Thymus (tissue), 11 donors: Measurements from ENCODE around the gene FMNL2. TPM values are rescaled to one million over a fixed set of nuclear protein-coding genes. Genes with fewer than 3 reads are reported as not detected.

Experiments
- DNase-seq, 9 donors: peaks; one replicate each; pipeline ENCODE4 v3.0.0-alpha.2; 2013; ENCODE audit warnings: low spot score in 9 of 9, low read depth in 6 of 9, missing footprints in 1 of 9
- H3K27ac ChIP-seq, 2 donors: one replicate each; pipeline ENCODE4 v1.5.1; 2013; ENCODE audit warnings: control low read depth in 1 of 2, low read depth in 1 of 2, low read length in 1 of 2, mild to moderate bottlenecking in 1 of 2, moderate library complexity in 1 of 2
- H3K27me3 ChIP-seq, 2 donors: one replicate each; pipeline ENCODE4 v1.5.1; 2013; ENCODE audit warnings: low read length in 1 of 2; ENCODE audit not compliant: control insufficient read depth in 2 of 2, insufficient read depth in 1 of 2
- H3K36me3 ChIP-seq, 2 donors: one replicate each; pipeline ENCODE4 v1.5.1; 2013; ENCODE audit warnings: low read length in 1 of 2, mild to moderate bottlenecking in 1 of 2, moderate library complexity in 1 of 2; ENCODE audit not compliant: control insufficient read depth in 2 of 2, insufficient read depth in 2 of 2
- H3K4me1 ChIP-seq, 2 donors: one replicate each; pipeline ENCODE4 v1.5.1; 2013; ENCODE audit warnings: low read length in 2 of 2; ENCODE audit not compliant: control insufficient read depth in 2 of 2, insufficient read depth in 2 of 2
- H3K4me3 ChIP-seq, 2 donors: one replicate each; pipeline ENCODE4 v1.5.1; 2013; ENCODE audit warnings: low read length in 2 of 2, control low read depth in 1 of 2, mild to moderate bottlenecking in 1 of 2
- H3K9me3 ChIP-seq, 2 donors: one replicate each; pipeline ENCODE4 v1.5.1; 2013; ENCODE audit warnings: low read length in 1 of 2, mild to moderate bottlenecking in 1 of 2; ENCODE audit not compliant: control insufficient read depth in 2 of 2, insufficient read depth in 1 of 2
- WGBS: extraction: QIAGEN DNeasy Blood & Tissue Kit; methylation state at CpG from one replicate; pipeline ENCODE4 v1.1.7; 2013; 5-methylcytosine and 5-hydroxymethylcytosine counted together
- polyA plus RNA-seq: library from polyadenylated mRNA; stranded (reverse); fragments of 200-250 nt; gene quantifications from one replicate; pipeline ENCODE4 v1.2.3, GENCODE V29; 2013
- total RNA-seq: library from RNA; stranded (reverse); fragments of 120-200 nt; gene quantifications from one replicate; pipeline ENCODE4 v1.2.4, GENCODE V29; 2013
- donor health status: healthy.

Gene FMNL2
- total and polyA plus RNA-seq, 2 donors = 18.9 to 61.3 TPM

- H3K9me3 ChIP-seq = no peaks in the 10 kb centered on the region
- no peak for DNase-seq
- no peaks in the 10 kb centered on the region for H3K36me3 ChIP-seq
- H3K4me1 ChIP-seq = peaks cover 0 to 3% of the 10 kb centered on the region in 2 donors
- H3K27me3 ChIP-seq = no peaks in the 10 kb centered on the region
- no peak overlapping the region for H3K27ac ChIP-seq
- no peak overlapping the region for H3K4me3 ChIP-seq
- WGBS = 93% methylated on average over 5 of the region's 5 CpGs
Measured at GRCh38 chr2:152556506-152556905, 221.5 kb downstream of the FMNL2 start.

DNA sequence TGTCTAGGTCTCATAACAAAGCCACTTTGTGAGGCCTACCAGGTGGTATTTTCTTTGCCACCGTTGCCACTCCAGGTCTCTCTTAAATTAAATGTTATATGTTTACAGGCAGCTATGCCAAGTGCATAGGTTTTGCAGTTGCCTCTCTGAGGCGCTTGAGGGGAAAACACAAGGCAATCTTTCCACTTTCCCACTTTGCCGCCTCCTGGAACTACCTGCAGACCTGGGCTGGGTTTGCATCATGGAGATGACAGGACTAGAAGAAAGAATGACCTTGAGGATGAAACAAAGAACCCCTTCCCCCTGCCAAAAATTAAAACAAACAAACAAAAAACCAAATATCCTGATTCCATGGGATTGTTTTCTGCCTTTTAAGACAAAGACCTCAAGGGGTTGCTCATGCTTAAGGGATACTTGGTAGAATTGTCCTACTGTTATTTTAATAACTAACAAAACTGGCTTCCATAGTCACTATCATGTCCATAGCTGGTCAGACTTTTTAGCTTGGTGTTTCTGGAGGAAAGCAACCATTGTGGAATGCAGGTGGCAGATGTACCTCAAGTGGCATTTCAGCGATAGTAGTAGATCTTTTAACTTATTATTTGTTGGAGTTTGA, 222.4 kb downstream of the FMNL2 start:
- Histone ChIP-seq H3K27me3 (no peaks in the 10 kb centered on the region), H3K36me3 (no peaks in the 10 kb centered on the region), H3K9me3 (no peaks in the 10 kb centered on the region), H3K4me1 (peaks cover 0 to 3% of the 10 kb centered on the region in 2 donors), H3K27ac (no peak overlapping the region), H3K4me3 (no peak overlapping the region)
- DNase-seq = no peak
- WGBS = 95% methylated on average over 4 of the region's 4 CpGs

DNA sequence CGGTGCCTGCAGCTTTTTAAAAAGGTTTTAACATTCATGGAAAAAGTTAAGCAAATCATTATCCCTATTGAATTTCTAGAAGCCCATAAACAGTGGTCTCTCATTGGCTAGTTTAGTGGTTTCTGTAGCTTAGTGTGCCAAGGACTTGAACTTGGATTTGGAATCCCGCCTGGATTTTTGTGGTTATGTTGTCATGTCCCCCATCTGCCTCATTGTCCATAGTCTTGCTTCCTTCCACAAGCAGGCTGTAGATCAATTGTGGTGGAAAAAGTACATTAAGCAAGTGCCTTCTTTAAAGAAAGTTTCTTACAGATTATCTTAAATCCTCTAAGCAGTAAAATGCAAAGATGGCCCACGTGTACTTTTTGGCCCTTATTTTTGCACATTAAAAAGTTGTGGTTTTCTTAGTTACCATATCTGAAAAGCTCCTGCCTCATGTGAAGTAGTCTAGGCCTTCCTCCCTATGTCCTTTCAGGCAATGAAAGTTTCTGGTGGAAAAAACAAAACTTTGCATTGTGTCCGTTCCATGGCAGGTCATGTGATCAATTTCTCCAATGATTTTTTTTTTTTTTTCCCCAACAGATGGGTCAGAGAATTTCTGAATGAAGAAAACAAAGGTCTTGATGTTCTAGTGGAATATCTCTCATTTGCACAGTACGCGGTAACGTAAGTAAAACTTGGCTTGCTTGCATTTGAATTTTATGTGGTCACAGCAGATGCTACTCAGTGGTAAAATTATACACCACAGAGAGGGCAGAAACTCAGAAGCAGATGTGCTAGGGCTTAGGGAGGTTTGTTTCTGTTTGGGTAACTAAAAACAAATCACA, 223.4 kb downstream of the FMNL2 start:
- Histone ChIP-seq H3K4me3 (no peak overlapping the region), H3K27ac (no peak overlapping the region), H3K4me1 (peaks cover 0 to 3% of the 10 kb centered on the region in 2 donors), H3K36me3 (no peaks in the 10 kb centered on the region), H3K27me3 (no peaks in the 10 kb centered on the region), H3K9me3 (no peaks in the 10 kb centered on the region)
- 65% methylated on average over 7 of the region's 7 CpGs for WGBS
- DNase-seq = no peak

DNA sequence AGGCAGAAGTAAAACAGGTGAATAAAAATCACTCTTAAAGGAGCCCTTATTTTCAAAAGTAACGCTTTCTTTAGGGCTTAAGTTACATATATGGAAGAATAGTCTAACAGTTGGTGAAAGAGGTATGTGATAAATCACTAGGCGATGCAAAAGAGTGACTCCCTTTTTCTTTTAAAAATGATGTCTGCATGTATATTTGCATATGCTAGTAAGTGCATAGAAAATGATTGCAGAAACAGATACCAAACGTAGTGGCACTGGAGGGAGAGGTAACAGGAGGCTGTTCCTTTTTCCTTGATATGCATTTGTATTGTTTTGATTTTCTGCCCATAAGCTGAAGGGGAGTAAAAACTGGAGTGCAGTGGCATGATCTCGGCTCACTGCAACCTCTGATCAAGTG, 224.0 kb downstream of the FMNL2 start:
- H3K36me3 ChIP-seq = no peaks in the 10 kb centered on the region
- H3K27ac ChIP-seq = no peak overlapping the region
- H3K4me1 ChIP-seq = peaks cover 0 to 3% of the 10 kb centered on the region in 2 donors
- H3K27me3 ChIP-seq = no peaks in the 10 kb centered on the region
- no peaks in the 10 kb centered on the region for H3K9me3 ChIP-seq
- WGBS = 83% methylated on average over 4 of the region's 4 CpGs
- H3K4me3 ChIP-seq = no peak overlapping the region
- DNase-seq = no peak

DNA sequence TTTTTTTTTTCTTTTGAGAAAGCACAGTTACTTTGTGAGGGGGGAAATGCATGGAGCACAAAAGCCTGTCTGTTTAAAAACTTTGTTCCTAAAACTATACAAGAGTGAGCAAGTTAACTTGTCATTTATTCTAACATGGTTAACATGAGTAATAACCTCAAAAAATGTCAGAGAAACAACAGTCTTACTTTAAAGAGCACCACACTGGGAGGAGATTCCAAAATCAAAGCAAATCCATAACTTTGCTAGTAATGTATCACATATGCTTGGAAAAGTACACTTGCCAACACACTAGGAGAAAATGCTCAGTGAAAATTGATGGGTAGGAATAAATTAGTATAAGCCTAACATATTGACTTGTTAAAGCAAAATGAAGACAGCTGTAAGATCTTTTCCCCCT, 225.2 kb downstream of the FMNL2 start:
- Histone ChIP-seq H3K27me3 (no peaks in the 10 kb centered on the region), H3K4me1 (peaks cover 0 to 3% of the 10 kb centered on the region in 2 donors), H3K4me3 (no peak overlapping the region), H3K9me3 (no peaks in the 10 kb centered on the region), H3K36me3 (no peaks in the 10 kb centered on the region), H3K27ac (no peak overlapping the region)
- no peak for DNase-seq

- WGBS = 98% methylated on average over 6 of the region's 6 CpGs
- peaks cover 0 to 3% of the 10 kb centered on the region in 2 donors for H3K4me1 ChIP-seq
- H3K36me3 ChIP-seq = no peaks in the 10 kb centered on the region
- H3K27ac ChIP-seq = no peak overlapping the region
- no peak for DNase-seq
- H3K4me3 ChIP-seq = no peak overlapping the region
- H3K27me3 ChIP-seq = no peaks in the 10 kb centered on the region
- no peaks in the 10 kb centered on the region for H3K9me3 ChIP-seq
Measured at GRCh38 chr2:152560873-152561595, 226.1 kb downstream of the FMNL2 start.

DNA sequence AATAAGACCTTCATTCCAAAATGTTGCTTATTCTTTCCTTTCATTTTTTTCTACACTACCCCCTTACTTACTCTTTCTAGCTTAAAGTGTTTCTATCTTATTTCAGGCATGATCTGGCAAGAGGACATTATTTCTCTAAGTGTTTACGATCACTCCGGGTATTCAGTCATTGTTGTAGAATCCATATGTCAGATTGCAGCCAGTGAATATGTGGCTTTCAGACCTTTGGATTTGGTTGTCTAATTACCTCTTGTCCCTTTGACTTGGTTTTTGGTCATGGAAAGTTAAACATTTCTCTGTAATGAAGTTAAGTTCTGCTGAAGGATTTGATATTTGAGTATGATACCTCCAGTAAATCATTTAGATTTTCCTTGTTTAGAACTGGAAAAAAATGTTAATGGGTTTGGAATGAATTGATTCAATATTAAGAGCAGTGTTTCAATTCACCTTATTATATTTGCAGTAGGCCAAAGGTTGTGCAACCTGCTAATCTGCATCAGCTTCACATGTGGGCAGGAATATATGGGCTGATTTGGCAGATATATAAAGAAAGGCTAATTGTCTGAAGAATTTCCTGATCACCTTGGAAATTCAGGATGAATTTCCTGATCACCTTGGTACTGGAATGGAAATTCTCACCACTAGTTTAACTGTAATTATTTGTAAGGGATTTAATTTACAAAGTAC, 227.4 kb downstream of the FMNL2 start:
- no peak overlapping the region for H3K27ac ChIP-seq
- no peaks in the 10 kb centered on the region for H3K4me1 ChIP-seq
- no peak for DNase-seq
- no peaks in the 10 kb centered on the region for H3K36me3 ChIP-seq
- WGBS = 97% methylated on average over 2 of the region's 2 CpGs
- no peaks in the 10 kb centered on the region for H3K9me3 ChIP-seq
- no peak overlapping the region for H3K4me3 ChIP-seq
- H3K27me3 ChIP-seq = no peaks in the 10 kb centered on the region

DNA sequence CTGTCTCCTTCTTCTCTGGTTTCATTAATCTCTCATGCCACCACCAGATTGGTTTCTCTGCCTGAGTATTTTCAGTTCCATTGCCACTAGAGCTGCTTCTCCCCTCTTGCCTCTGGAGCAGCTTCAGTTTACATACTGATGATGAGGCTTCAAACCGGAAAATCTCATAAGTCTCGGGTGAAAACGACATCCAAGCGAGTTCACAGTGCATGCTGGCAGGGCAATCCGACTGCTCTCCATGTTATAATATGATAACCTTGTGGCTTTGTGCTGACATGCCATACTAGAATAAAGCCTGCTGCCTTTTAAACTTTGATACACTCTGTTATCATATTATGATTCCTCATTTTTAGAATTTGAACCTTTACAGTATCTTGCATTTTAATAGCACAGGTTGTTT, 228.8 kb downstream of the FMNL2 start:
- WGBS = 90% methylated on average over 5 of the region's 5 CpGs
- Histone ChIP-seq H3K27me3 (no peaks in the 10 kb centered on the region), H3K27ac (no peak overlapping the region), H3K9me3 (no peaks in the 10 kb centered on the region), H3K4me3 (no peak overlapping the region), H3K4me1 (no peaks in the 10 kb centered on the region), H3K36me3 (no peaks in the 10 kb centered on the region)
- no peak for DNase-seq
